Keratinocyte (primary cell): ENCODE data around the gene FHIT. TPM values are rescaled to one million over a fixed set of nuclear protein-coding genes. Genes with fewer than 3 reads are reported as not detected.

Source experiments
- DNase-seq: peaks from one replicate; pipeline ENCODE4 v3.0.0-alpha.2; 2011; ENCODE audit warnings: low read depth, missing footprints, low spot score
- FAIRE-seq: peaks from 2 replicates; lab custom pipeline; 2011; peaks lifted over from hg19 to GRCh38; lab: Jason Lieb, UNC
- H2AFZ ChIP-seq: 2 replicates; pipeline ENCODE4 v1.6.0; 2012; ENCODE audit warnings: low read length, control low read depth, inconsistent platforms; ENCODE audit not compliant: control insufficient read depth
- H3K27ac ChIP-seq: 2 replicates; pipeline ENCODE4 v1.5.1; 2011; ENCODE audit warnings: low read length; ENCODE audit not compliant: control insufficient read depth, insufficient read depth
- H3K27me3 ChIP-seq: 3 replicates; pipeline ENCODE4 v1.6.0; 2011; ENCODE audit warnings: low read length; ENCODE audit not compliant: control insufficient read depth, insufficient read depth; ENCODE audit errors: extremely low read depth
- H3K36me3 ChIP-seq, 2 experiments: 2 replicates in 1 of 2; 3 replicates in 1 of 2; pipeline ENCODE4 v1.5.1; 2011; ENCODE audit warnings: low read length in 2 of 2, mild to moderate bottlenecking in 1 of 2; ENCODE audit not compliant: control insufficient read depth in 2 of 2, insufficient read depth in 2 of 2; ENCODE audit errors: extremely low read depth in 1 of 2
- H3K4me1 ChIP-seq: 3 replicates; pipeline ENCODE4 v1.5.1; 2011; ENCODE audit warnings: low read length; ENCODE audit not compliant: control insufficient read depth, insufficient read depth; ENCODE audit errors: extremely low read depth
- H3K4me2 ChIP-seq: 3 replicates; pipeline ENCODE4 v1.6.0; 2011; ENCODE audit warnings: low read depth, low read length; ENCODE audit not compliant: control insufficient read depth, insufficient read depth; ENCODE audit errors: extremely low read depth
- H3K4me3 ChIP-seq, 3 experiments: fragments of 200-600 bp in 1 of 3; sonication (generic) in 1 of 3; 2 replicates in 2 of 3; 3 replicates in 1 of 3; pipeline ENCODE4 v1.5.1; 2011 to 2016; ENCODE audit warnings: low read length in 3 of 3, mild to moderate bottlenecking in 3 of 3, control low read depth in 2 of 3, inconsistent platforms in 1 of 3, low read depth in 1 of 3, mixed read lengths in 1 of 3, mixed run types in 1 of 3, moderate library complexity in 1 of 3; ENCODE audit not compliant: control insufficient read depth in 2 of 3, insufficient read depth in 2 of 3; ENCODE audit errors: extremely low read depth in 1 of 3
- H3K79me2 ChIP-seq: 2 replicates; pipeline ENCODE4 v1.6.0; 2012; ENCODE audit warnings: low read length; ENCODE audit not compliant: control insufficient read depth, insufficient read depth
- H3K9ac ChIP-seq: 3 replicates; pipeline ENCODE4 v1.6.0; 2011; ENCODE audit warnings: low read length; ENCODE audit not compliant: control insufficient read depth, insufficient read depth; ENCODE audit errors: extremely low read depth
- H3K9me1 ChIP-seq: 3 replicates; pipeline ENCODE4 v1.6.0; 2011; ENCODE audit warnings: low read length; ENCODE audit not compliant: control insufficient read depth, insufficient read depth; ENCODE audit errors: extremely low read depth
- H3K9me3 ChIP-seq: 2 replicates; pipeline ENCODE4 v1.5.1; 2012; ENCODE audit warnings: low read depth, low read length; ENCODE audit not compliant: control insufficient read depth
- H4K20me1 ChIP-seq: 3 replicates; pipeline ENCODE4 v1.6.0; 2011; ENCODE audit warnings: low read length; ENCODE audit not compliant: control insufficient read depth, insufficient read depth; ENCODE audit errors: extremely low read depth
- EZH2 ChIP-seq: IDR thresholded peaks from one replicate; pipeline ENCODE4 v1.6.1; 2012; ENCODE audit warnings: inconsistent platforms, mild to moderate bottlenecking, low read length, moderate library complexity
- dilution Hi-C: fragments of 300-500 bp; cut with MboI; formaldehyde crosslinking; loops from one replicate; pipeline ENCODE4 v1.7.0; 2020; ENCODE audit warnings: low sequenced_read_pairs; ENCODE audit not compliant: extremely low pct_ligation_motif_present
- polyA plus RNA-seq, 5 experiments: library from polyadenylated mRNA; depleted of rRNA in 3 of 5; stranded (reverse) in 3 of 5; stranded (forward) in 1 of 5; unstranded in 1 of 5; fragments of >200 nt; gene quantifications; 1 replicate in 1 of 5; 2 replicates in 3 of 5; 3 replicates in 1 of 5; pipeline versions ENCODE4 v1.2.1 to v1.2.3, GENCODE V29; 2011 to 2012; ENCODE audit warnings: missing spikeins in 2 of 5, low read depth in 1 of 5, low replicate concordance in 1 of 5
- TF ChIP-seq, protein P1 (sequence below), 3 experiments: IDR thresholded peaks in 1 of 3; conservative IDR thresholded peaks in 1 of 3; optimal IDR thresholded peaks in 1 of 3; 2 replicates in 2 of 3; 3 replicates in 1 of 3; pipeline versions ENCODE3 to v1.5.1; 2011; ENCODE audit warnings: low read length in 3 of 3, mild to moderate bottlenecking in 3 of 3, moderate library complexity in 2 of 3, control low read depth in 1 of 3, inconsistent platforms in 1 of 3; ENCODE audit not compliant: insufficient read depth in 2 of 3; ENCODE audit errors: extremely low read depth in 1 of 3

The FHIT gene
- polyA plus RNA-seq, 1 donor (not counting 4 experiments of a cell fraction or from before 2014, with no cell fraction given), result 2.2 TPM

DNA sequence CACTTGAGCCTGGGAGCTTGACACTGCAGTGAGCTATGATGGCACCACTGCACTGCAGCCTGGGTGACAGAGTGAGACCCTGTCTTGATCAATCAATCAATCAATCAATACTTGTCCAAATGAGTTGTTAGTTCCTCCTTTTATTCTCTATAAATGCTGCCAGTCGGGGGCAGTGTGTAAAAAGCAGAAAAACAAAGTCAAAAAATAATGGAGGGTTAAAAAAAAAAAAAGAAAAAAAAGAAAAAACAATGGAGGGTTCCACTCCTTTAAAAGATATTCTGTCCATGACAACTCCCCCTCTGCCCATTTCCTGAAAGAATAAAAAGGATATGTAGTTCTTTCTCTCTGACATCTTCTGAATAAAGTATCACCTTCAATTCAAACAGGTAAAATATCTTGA, 1068.6 kb downstream of the FHIT start:
- no peaks in the 10 kb centered on the region for H4K20me1 ChIP-seq
- H3K79me2 ChIP-seq, result no peaks in the 10 kb centered on the region
- H2AFZ ChIP-seq, result no peak overlapping the region
- H3K9me3 ChIP-seq, result no peaks in the 10 kb centered on the region
- H3K27me3 ChIP-seq, result no peaks in the 10 kb centered on the region
- H3K36me3 ChIP-seq, result no peaks in the 10 kb centered on the region
- H3K9me1 ChIP-seq, result no peaks in the 10 kb centered on the region
- no peak overlapping the region for H3K9ac ChIP-seq
- no peak overlapping the region for H3K4me3 ChIP-seq
- TF ChIP-seq, protein P1, sequence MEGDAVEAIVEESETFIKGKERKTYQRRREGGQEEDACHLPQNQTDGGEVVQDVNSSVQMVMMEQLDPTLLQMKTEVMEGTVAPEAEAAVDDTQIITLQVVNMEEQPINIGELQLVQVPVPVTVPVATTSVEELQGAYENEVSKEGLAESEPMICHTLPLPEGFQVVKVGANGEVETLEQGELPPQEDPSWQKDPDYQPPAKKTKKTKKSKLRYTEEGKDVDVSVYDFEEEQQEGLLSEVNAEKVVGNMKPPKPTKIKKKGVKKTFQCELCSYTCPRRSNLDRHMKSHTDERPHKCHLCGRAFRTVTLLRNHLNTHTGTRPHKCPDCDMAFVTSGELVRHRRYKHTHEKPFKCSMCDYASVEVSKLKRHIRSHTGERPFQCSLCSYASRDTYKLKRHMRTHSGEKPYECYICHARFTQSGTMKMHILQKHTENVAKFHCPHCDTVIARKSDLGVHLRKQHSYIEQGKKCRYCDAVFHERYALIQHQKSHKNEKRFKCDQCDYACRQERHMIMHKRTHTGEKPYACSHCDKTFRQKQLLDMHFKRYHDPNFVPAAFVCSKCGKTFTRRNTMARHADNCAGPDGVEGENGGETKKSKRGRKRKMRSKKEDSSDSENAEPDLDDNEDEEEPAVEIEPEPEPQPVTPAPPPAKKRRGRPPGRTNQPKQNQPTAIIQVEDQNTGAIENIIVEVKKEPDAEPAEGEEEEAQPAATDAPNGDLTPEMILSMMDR (optimal IDR thresholded peaks at IDR 0.05 in 1 of 3, IDR thresholded peaks at IDR 0.05 in 1 of 3, conservative IDR thresholded peaks at IDR 0.05 in 1 of 3; ENCODE audit: extremely low read depth in 1 of 3, insufficient read depth in 2 of 3, low read length in 3 of 3), result no peak
- no peak for TF ChIP-seq EZH2
- no peaks in the 10 kb centered on the region for H3K4me1 ChIP-seq
- dilution Hi-C loops, result no loop called here
- no peak overlapping the region for H3K27ac ChIP-seq
- FAIRE-seq (no peak), DNase-seq (no peak)
- H3K4me2 ChIP-seq, result no peak overlapping the region

DNA sequence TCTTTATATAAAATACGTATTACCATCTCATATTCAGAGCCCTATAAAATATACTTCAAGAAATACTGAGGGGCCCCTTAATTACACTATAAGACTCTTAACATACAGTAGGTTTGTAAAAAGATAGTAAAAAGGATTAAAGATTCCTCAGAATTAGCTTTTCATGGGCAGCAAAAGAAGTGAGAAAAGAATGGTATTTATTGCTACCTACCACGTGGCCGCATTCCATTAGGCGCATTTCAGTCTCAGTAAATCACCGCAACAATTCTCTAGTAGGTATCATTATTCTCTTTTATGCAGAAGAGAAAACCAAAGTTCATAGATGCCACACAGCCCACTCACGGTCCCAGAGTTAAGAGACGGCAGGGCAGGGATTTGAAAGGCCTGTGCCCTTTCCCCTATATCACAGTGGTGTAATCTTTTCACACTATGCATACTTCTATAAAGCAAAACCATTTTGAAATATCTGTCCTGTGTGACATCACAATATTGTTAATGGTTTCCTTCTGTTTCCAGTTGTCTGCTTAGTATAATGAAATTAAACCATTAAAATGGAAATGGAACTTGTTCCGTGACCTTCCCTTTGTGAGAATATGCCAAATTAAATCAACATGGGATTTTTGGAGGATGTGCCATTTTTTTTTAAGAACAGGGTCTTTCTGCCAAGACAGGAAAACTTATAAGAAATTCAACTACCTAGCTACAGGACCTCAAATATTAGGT, 1072.2 kb downstream of the FHIT start:
- no peaks in the 10 kb centered on the region for H3K9me1 ChIP-seq
- no peaks in the 10 kb centered on the region for H4K20me1 ChIP-seq
- H3K27me3 ChIP-seq, result no peaks in the 10 kb centered on the region
- no peak overlapping the region for H3K9ac ChIP-seq
- H3K9me3 ChIP-seq, result no peaks in the 10 kb centered on the region
- no peak for DNase-seq
- no peak overlapping the region for H2AFZ ChIP-seq
- FAIRE-seq, result no peak
- dilution Hi-C loops, result no loop called here
- no peaks in the 10 kb centered on the region for H3K4me1 ChIP-seq
- H3K79me2 ChIP-seq, result no peaks in the 10 kb centered on the region
- no peak overlapping the region for H3K4me2 ChIP-seq
- H3K27ac ChIP-seq, result no peak overlapping the region
- H3K4me3 ChIP-seq, result no peak overlapping the region
- no peaks in the 10 kb centered on the region for H3K36me3 ChIP-seq
- TF ChIP-seq, protein P1 (optimal IDR thresholded peaks at IDR 0.05 in 1 of 3, IDR thresholded peaks at IDR 0.05 in 1 of 3, conservative IDR thresholded peaks at IDR 0.05 in 1 of 3; ENCODE audit: extremely low read depth in 1 of 3, insufficient read depth in 2 of 3, low read length in 3 of 3), result no peak
- TF ChIP-seq EZH2, result no peak
